Fibroblast of lung (primary cell): Measurements from ENCODE around the gene NFKBIB. TPM values are rescaled to one million over a fixed set of nuclear protein-coding genes. Genes with fewer than 3 reads are reported as not detected.

Experiments used
- DNase-seq, 2 donors: peaks; one replicate each; pipeline versions ENCODE4 v3.0.0 to v3.0.0-alpha.2; 2010; ENCODE audit warnings: low read depth in 2 of 2
- H2AFZ ChIP-seq: 2 replicates; pipeline ENCODE4 v1.5.1; 2012; ENCODE audit warnings: low read length, control low read depth, inconsistent platforms
- H3K27ac ChIP-seq: 2 replicates; pipeline ENCODE4 v1.5.1; 2011; ENCODE audit warnings: low read length, control low read depth; ENCODE audit not compliant: insufficient read depth
- H3K27me3 ChIP-seq: 2 replicates; pipeline ENCODE4 v1.5.1; 2011; ENCODE audit warnings: mild to moderate bottlenecking, low read length; ENCODE audit not compliant: control insufficient read depth, insufficient read depth
- H3K36me3 ChIP-seq: 2 replicates; pipeline ENCODE4 v1.5.1; 2011; ENCODE audit warnings: low read length; ENCODE audit not compliant: control insufficient read depth, insufficient read depth
- H3K4me1 ChIP-seq: 2 replicates; pipeline ENCODE4 v1.5.1; 2011; ENCODE audit warnings: low read length; ENCODE audit not compliant: control insufficient read depth, insufficient read depth; ENCODE audit errors: extremely low read depth
- H3K4me2 ChIP-seq: 2 replicates; pipeline ENCODE4 v1.5.1; 2011; ENCODE audit warnings: low read length, control low read depth; ENCODE audit not compliant: insufficient read depth; ENCODE audit errors: extremely low read depth
- H3K4me3 ChIP-seq, 4 experiments: fragments of 200-600 bp in 1 of 4; sonication (generic) in 1 of 4; replicated peaks in 1 of 4; 2 replicates each; pipeline ENCODE4 v1.5.1; 2011 to 2016; ENCODE audit warnings: low read length in 4 of 4, low read depth in 3 of 4, mild to moderate bottlenecking in 3 of 4, control low read depth in 2 of 4, inconsistent platforms in 1 of 4, mixed read lengths in 1 of 4; ENCODE audit not compliant: insufficient read depth in 1 of 4; ENCODE audit errors: control extremely low read depth in 1 of 4
- H3K79me2 ChIP-seq: 2 replicates; pipeline ENCODE4 v1.5.1; 2012; ENCODE audit warnings: mild to moderate bottlenecking, low read length, inconsistent platforms; ENCODE audit not compliant: control insufficient read depth, insufficient read depth
- H3K9ac ChIP-seq: 2 replicates; pipeline ENCODE4 v1.5.1; 2011; ENCODE audit warnings: mild to moderate bottlenecking, low read length, control low read depth; ENCODE audit not compliant: insufficient read depth
- H3K9me3 ChIP-seq: 2 replicates; pipeline ENCODE4 v1.5.1; 2012; ENCODE audit warnings: low read depth, low read length; ENCODE audit not compliant: control insufficient read depth, insufficient read depth
- H4K20me1 ChIP-seq: 2 replicates; pipeline ENCODE4 v1.5.1; 2011; ENCODE audit warnings: low read length; ENCODE audit not compliant: control insufficient read depth, insufficient read depth; ENCODE audit errors: extremely low read depth
- EZH2 ChIP-seq: IDR thresholded peaks from 2 replicates; pipeline ENCODE4 v1.5.1; 2012; ENCODE audit warnings: low read length, control low read depth, mild to moderate bottlenecking; ENCODE audit errors: missing control alignments
- polyA plus RNA-seq, 2 donors: library from polyadenylated mRNA; depleted of rRNA in 1 of 2; stranded (reverse) in 1 of 2; unstranded in 1 of 2; fragments of >200 nt; gene quantifications; 2 replicates each; pipeline ENCODE4 v1.2.1, GENCODE V29; 2011 to 2012; ENCODE audit warnings: missing spikeins in 1 of 2
- total RNA-seq: library from RNA; depleted of rRNA; stranded (reverse); fragments of >200 nt; gene quantifications from 2 replicates; pipeline ENCODE4 v1.2.1, GENCODE V29; 2014
- TF ChIP-seq, protein P1 (sequence below), 2 donors: IDR thresholded peaks in 1 of 2; conservative IDR thresholded peaks in 1 of 2; 1 replicate in 1 of 2; 2 replicates in 1 of 2; pipeline ENCODE4 v1.5.1; 2011 to 2012; ENCODE audit warnings: low read length in 2 of 2, control low read depth in 1 of 2, inconsistent platforms in 1 of 2, low read depth in 1 of 2, mild to moderate bottlenecking in 1 of 2

Gene NFKBIB
- total and polyA plus RNA-seq, 2 donors (not counting 1 experiment from before 2014, with no cell fraction given) = 8.3 to 10.9 TPM

DNA sequence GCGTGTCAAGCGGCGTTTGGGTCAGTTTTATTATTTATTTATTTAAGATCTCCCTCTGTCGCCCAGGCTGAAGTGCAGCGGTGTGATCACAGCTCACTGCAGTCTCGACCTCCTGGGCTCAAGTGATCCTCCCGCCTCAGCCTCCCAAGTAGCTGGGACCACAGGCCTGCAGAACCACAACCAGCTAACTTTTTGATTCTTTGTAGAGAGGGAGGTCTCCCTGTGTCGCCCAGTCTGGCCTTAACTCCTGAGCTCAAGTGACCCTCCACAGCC lies 31.7 kb downstream of the NFKBIB start:
- Histone ChIP-seq H3K27me3 (no peaks in the 10 kb centered on the region), H3K9ac (peak overlapping the region; percentile 89), H3K9me3 (no peaks in the 10 kb centered on the region), H4K20me1 (no peaks in the 10 kb centered on the region), H3K36me3 (peaks cover 5% of the 10 kb centered on the region), H3K4me1 (peaks cover 5% of the 10 kb centered on the region), H2AFZ (no peak overlapping the region), H3K27ac (peak overlapping the region; percentile 89), H3K4me3 (peak overlapping the region; percentile 78 to 98 (median 98)), H3K4me2 (peak overlapping the region; percentile 94), H3K79me2 (peaks cover 25% of the 10 kb centered on the region)
- no peak for TF ChIP-seq EZH2
- TF ChIP-seq, protein P1, sequence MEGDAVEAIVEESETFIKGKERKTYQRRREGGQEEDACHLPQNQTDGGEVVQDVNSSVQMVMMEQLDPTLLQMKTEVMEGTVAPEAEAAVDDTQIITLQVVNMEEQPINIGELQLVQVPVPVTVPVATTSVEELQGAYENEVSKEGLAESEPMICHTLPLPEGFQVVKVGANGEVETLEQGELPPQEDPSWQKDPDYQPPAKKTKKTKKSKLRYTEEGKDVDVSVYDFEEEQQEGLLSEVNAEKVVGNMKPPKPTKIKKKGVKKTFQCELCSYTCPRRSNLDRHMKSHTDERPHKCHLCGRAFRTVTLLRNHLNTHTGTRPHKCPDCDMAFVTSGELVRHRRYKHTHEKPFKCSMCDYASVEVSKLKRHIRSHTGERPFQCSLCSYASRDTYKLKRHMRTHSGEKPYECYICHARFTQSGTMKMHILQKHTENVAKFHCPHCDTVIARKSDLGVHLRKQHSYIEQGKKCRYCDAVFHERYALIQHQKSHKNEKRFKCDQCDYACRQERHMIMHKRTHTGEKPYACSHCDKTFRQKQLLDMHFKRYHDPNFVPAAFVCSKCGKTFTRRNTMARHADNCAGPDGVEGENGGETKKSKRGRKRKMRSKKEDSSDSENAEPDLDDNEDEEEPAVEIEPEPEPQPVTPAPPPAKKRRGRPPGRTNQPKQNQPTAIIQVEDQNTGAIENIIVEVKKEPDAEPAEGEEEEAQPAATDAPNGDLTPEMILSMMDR (conservative IDR thresholded peaks at IDR 0.05 in 1 of 2, IDR thresholded peaks at IDR 0.05 in 1 of 2; ENCODE audit: low read depth in 1 of 2, low read length in 2 of 2) = no peak
- DNase-seq = no peak

DNA sequence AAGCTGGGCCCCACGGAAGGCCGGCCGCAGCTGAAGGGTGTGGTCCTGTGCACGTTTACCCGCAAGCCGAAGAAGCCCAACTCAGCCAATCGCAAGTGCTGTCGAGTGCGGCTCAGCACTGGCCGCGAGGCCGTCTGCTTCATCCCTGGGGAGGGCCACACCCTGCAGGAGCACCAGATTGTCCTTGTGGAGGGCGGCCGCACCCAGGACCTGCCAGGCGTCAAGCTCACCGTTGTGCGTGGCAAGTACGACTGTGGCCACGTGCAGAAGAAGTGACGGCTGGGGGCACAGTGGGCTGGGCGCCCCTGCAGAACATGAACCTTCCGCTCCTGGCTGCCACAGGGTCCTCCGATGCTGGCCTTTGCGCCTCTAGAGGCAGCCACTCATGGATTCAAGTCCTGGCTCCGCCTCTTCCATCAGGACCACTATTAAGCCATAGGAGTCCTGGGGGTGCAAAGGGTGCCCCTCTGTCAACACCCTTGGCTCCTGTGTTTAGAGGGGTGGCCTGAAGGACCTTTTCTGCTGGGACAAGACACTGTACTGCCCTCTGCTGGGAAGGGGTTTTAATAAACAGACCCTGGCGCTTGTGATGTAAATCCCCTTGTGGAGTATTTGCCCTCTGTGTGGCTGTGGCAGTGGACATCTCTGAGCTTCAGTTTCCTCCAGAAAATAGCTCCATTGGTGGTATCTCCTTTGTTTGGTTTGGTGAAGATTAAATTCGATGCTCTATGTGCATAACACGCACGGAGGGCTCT lies 32.8 kb downstream of the NFKBIB start:
- TF ChIP-seq EZH2 = no peak
- TF ChIP-seq, protein P1 (conservative IDR thresholded peaks at IDR 0.05 in 1 of 2, IDR thresholded peaks at IDR 0.05 in 1 of 2; ENCODE audit: low read depth in 1 of 2, low read length in 2 of 2) = peak; percentile 27 to 44
- no peak overlapping the region for H3K9ac ChIP-seq
- H2AFZ ChIP-seq = no peak overlapping the region
- peak; percentile 40 to 50 for DNase-seq
- peaks cover 5% of the 10 kb centered on the region for H3K4me1 ChIP-seq
- H3K4me3 ChIP-seq = no peak overlapping the region
- no peaks in the 10 kb centered on the region for H3K9me3 ChIP-seq
- no peaks in the 10 kb centered on the region for H4K20me1 ChIP-seq
- peaks cover 5% of the 10 kb centered on the region for H3K36me3 ChIP-seq
- H3K4me2 ChIP-seq = no peak overlapping the region
- H3K27me3 ChIP-seq = no peaks in the 10 kb centered on the region
- H3K27ac ChIP-seq = no peak overlapping the region
- H3K79me2 ChIP-seq = peaks cover 25% of the 10 kb centered on the region

DNA sequence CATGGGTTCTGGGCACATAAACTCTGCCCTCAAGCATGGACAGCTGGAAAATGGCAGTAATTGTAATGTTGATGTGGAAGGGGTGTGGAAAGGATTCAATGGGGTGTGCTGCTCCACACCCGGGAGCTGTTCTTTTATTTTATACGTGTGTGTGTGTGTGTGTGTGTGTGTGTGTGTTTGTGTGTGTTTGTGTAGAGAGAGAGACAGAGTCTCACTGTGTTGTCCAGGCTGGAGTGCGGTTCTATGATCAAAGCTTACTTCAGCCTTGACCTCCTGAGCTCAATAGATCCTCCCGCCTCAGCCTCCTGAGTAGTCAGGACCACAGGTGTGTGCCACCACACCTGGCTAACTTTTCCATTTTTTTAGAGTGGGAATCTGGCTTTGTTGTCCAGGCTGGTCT lies 33.8 kb downstream of the NFKBIB start:
- Histone ChIP-seq H3K27ac (no peak overlapping the region), H3K79me2 (peaks cover 25% of the 10 kb centered on the region), H2AFZ (no peak overlapping the region), H3K4me2 (no peak overlapping the region), H3K9ac (no peak overlapping the region), H3K9me3 (no peaks in the 10 kb centered on the region), H3K27me3 (no peaks in the 10 kb centered on the region), H4K20me1 (no peaks in the 10 kb centered on the region), H3K4me3 (no peak overlapping the region), H3K36me3 (peaks cover 5% of the 10 kb centered on the region), H3K4me1 (peaks cover 5% of the 10 kb centered on the region)
- TF ChIP-seq EZH2 = no peak
- TF ChIP-seq, protein P1 (conservative IDR thresholded peaks at IDR 0.05 in 1 of 2, IDR thresholded peaks at IDR 0.05 in 1 of 2; ENCODE audit: low read depth in 1 of 2, low read length in 2 of 2) = no peak
- no peak for DNase-seq
